Right lobe of liver (tissue), 6 donors: ENCODE data around the gene ZNRF4. TPM values are rescaled to one million over a fixed set of nuclear protein-coding genes. Genes with fewer than 3 reads are reported as not detected.

Source experiments
- ATAC-seq, 4 donors: fragments of 200-7000 bp; cut with Tn5 transposase; one replicate each; pipeline ENCODE4 v1.9.1; 2020; ENCODE audit warnings: mild to moderate bottlenecking in 4 of 4, moderate library complexity in 4 of 4
- DNase-seq, 3 donors: peaks; one replicate each; pipeline ENCODE4 v3.0.0-alpha.2; 2020
- H3K27ac ChIP-seq, 3 donors: fragments of 200-600 bp; one replicate each; pipeline ENCODE4 v1.8.0; 2022
- H3K27me3 ChIP-seq, 2 donors: fragments of 200-600 bp; one replicate each; pipeline ENCODE4 v1.8.0; 2022
- H3K36me3 ChIP-seq, 4 donors: fragments of 200-600 bp; sonication (generic) in 1 of 4; one replicate each; pipeline versions ENCODE4 v1.5.1 to v1.8.0; 2017 to 2022; ENCODE audit warnings: control low read depth in 1 of 4
- H3K4me1 ChIP-seq, 4 donors: fragments of 200-600 bp; sonication (generic) in 1 of 4; one replicate each; pipeline versions ENCODE4 v1.5.1 to v1.8.0; 2017 to 2022; ENCODE audit warnings: control low read depth in 1 of 4
- H3K4me3 ChIP-seq, 3 donors: fragments of 200-600 bp; one replicate each; pipeline ENCODE4 v1.8.0; 2022
- H3K9me3 ChIP-seq, 4 donors: fragments of 200-600 bp; sonication (generic) in 1 of 4; one replicate each; pipeline versions ENCODE4 v1.5.1 to v1.8.0; 2017 to 2022; ENCODE audit warnings: control low read depth in 1 of 4
- POLR2A ChIP-seq: fragments of 450-650 bp; IDR thresholded peaks from one replicate; pipeline ENCODE4 v1.6.1; 2017; ENCODE audit warnings: antibody characterized with exemption, mild to moderate bottlenecking
- WGBS: methylation state at CpG from one replicate; pipeline ENCODE4 v1.1.6; 2018; ENCODE audit warnings: low coverage, low lambda C conversion rate; ENCODE audit not compliant: insufficient coverage; ENCODE audit errors: missing lambda C conversion rate; 5-methylcytosine and 5-hydroxymethylcytosine counted together
- intact Hi-C, 2 donors: fragments of 100-400 bp; cut with DNase I; formaldehyde crosslinking; loops; one replicate each; pipeline versions ENCODE4 v1.11.2 to v1.14.1; 2022
- total RNA-seq, 6 experiments: library from RNA; depleted of rRNA in 2 of 6; stranded (reverse); fragments of >200 nt in 2 of 6; fragmentation: NEBNext Ultra II Directional in 3 of 6; extraction: Animal tissue kit (Norgen Biotek cat#: 25700) in 3 of 6; gene quantifications; one replicate each; pipeline versions ENCODE4 v1.1.0 to v1.2.4, GENCODE V29; 2016 to 2023
- TF ChIP-seq, protein P1 (sequence below), 4 donors: fragments of 200-600 bp in 3 of 4; fragments of 450-650 bp in 1 of 4; IDR thresholded peaks; one replicate each; pipeline versions ENCODE4 v1.5.1 to v1.8.0; 2016 to 2022; ENCODE audit warnings: antibody characterized with exemption in 4 of 4, mild to moderate bottlenecking in 2 of 4
- donor health status: DM: no; HTN: yes; CAD: no.
- donor health status: DM: no; HTN: no; CAD: no.
- donor health status: DM: no; HTN: no; CAD: no.
- donor health status: DM: no; HTN: yes; CAD: no.
- donor health status: DM: no; HTN: yes; CAD: no.

The ZNRF4 gene
- total RNA-seq, 6 experiments from 2014 or later = not detected

- ATAC-seq (no peak), DNase-seq (no peak)
- WGBS = 42% methylated on average over 1 of the region's 1 CpG
- TF ChIP-seq POLR2A = no peak
- TF ChIP-seq, protein P1, sequence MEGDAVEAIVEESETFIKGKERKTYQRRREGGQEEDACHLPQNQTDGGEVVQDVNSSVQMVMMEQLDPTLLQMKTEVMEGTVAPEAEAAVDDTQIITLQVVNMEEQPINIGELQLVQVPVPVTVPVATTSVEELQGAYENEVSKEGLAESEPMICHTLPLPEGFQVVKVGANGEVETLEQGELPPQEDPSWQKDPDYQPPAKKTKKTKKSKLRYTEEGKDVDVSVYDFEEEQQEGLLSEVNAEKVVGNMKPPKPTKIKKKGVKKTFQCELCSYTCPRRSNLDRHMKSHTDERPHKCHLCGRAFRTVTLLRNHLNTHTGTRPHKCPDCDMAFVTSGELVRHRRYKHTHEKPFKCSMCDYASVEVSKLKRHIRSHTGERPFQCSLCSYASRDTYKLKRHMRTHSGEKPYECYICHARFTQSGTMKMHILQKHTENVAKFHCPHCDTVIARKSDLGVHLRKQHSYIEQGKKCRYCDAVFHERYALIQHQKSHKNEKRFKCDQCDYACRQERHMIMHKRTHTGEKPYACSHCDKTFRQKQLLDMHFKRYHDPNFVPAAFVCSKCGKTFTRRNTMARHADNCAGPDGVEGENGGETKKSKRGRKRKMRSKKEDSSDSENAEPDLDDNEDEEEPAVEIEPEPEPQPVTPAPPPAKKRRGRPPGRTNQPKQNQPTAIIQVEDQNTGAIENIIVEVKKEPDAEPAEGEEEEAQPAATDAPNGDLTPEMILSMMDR (IDR thresholded peaks at IDR 0.05) = no peak
- no peak overlapping the region for H3K27ac ChIP-seq
- H3K27me3 ChIP-seq = no peaks in the 10 kb centered on the region
- intact Hi-C loops = no loop called here
- no peaks in the 10 kb centered on the region for H3K36me3 ChIP-seq
- no peak overlapping the region for H3K4me3 ChIP-seq
- no peaks in the 10 kb centered on the region for H3K9me3 ChIP-seq
- no peaks in the 10 kb centered on the region for H3K4me1 ChIP-seq
Measured at GRCh38 chr19:5425260-5425659, 30.0 kb upstream of the ZNRF4 start.

DNA sequence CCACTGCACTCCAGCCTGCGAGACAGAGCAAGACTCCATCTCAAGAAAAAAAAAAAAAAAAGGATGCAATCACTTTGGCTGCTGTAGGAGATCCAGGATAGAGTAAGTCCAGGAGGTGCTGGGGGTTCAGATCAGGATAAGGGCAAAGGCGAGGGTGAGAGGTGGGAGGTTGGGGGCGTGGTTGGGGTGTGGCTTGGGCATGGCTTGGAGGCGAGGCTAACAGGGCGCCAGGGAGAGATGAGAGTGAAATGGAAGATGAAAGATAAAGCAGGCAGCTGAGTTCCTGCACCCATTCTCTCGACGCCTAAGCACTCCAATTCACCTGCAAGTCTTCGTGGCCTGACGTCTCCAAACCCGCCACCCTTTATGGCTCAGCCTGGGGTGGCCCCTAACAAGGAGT, 25.0 kb upstream of the ZNRF4 start:
- Histone ChIP-seq H3K4me1 (no peaks in the 10 kb centered on the region), H3K27me3 (no peaks in the 10 kb centered on the region), H3K9me3 (no peaks in the 10 kb centered on the region), H3K4me3 (no peak overlapping the region), H3K36me3 (no peaks in the 10 kb centered on the region), H3K27ac (no peak overlapping the region)
- DNase-seq (no peak), ATAC-seq (no peak)
- intact Hi-C loops = no loop called here
- 28% methylated on average over 9 of the region's 10 CpGs for WGBS
- TF ChIP-seq POLR2A = no peak
- TF ChIP-seq, protein P1 (IDR thresholded peaks at IDR 0.05) = no peak

DNA sequence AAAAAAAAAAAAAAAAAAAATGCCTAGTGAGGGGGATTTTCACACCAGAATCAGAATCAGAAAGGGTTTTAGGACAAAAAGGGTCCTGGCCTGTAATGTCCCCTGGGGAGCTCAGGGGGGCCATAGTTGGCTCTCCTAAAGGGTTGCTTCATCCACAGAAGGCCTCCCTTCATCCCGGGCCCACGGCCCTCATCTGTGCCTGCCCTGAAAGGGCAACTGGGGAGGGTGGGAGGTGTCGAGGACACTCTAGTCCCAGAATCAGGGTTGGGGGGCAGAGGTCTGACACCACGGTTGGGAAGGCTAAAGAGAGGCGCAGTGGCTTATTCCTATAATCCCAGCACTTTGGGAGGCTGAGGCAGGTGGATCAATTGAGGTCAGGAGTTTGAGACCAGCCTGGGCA, 22.5 kb upstream of the ZNRF4 start:
- no peak overlapping the region for H3K4me3 ChIP-seq
- no peaks in the 10 kb centered on the region for H3K4me1 ChIP-seq
- no peak overlapping the region for H3K27ac ChIP-seq
- no peaks in the 10 kb centered on the region for H3K9me3 ChIP-seq
- 90% methylated on average over 2 of the region's 5 CpGs for WGBS
- DNase-seq (no peak), ATAC-seq (no peak)
- TF ChIP-seq, protein P1 (IDR thresholded peaks at IDR 0.05) = no peak
- TF ChIP-seq POLR2A = no peak
- no peaks in the 10 kb centered on the region for H3K36me3 ChIP-seq
- intact Hi-C loops = no loop called here
- H3K27me3 ChIP-seq = no peaks in the 10 kb centered on the region

- H3K4me3 ChIP-seq = no peak overlapping the region
- H3K27ac ChIP-seq = no peak overlapping the region
- DNase-seq (no peak), ATAC-seq (no peak)
- intact Hi-C loops = no loop called here
- H3K9me3 ChIP-seq = no peaks in the 10 kb centered on the region
- TF ChIP-seq POLR2A = no peak
- no peaks in the 10 kb centered on the region for H3K27me3 ChIP-seq
- WGBS = 30% methylated on average over 6 of the region's 6 CpGs
- H3K4me1 ChIP-seq = no peaks in the 10 kb centered on the region
- H3K36me3 ChIP-seq = no peaks in the 10 kb centered on the region
Measured at GRCh38 chr19:5434351-5434917, 20.8 kb upstream of the ZNRF4 start.

DNA sequence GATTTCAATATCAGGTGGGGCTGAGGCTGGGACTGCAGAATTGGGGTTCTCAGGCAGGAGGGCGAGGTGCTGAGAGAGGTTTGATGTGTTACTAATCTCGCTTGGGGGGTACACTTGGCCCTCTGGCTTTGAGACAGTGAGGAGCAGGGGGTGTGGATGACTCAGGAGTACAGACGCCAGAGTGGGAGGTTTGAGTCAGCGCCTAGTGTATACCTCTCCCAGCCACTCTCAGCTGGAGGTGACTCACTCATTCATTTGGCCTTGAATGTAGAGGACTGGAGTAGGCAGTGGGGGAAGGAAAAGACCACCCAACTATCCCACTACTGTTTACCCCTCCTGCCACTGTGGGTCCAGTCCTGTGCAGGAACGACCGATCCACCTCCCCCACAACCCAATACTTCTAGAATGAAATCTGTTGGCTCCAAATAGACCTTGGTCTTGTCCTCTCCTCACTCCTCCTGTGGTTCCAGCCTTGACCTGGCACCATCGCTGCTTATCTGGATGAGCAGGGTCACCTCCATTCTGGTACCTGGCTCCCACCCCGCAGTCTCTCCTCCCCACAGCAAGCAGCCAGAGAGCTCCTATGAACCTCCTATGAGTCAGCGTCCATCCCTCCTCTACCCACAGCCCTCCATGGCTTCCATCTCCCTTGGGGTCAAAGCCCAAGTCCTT, 20.1 kb upstream of the ZNRF4 start:
- Histone ChIP-seq H3K9me3 (no peaks in the 10 kb centered on the region), H3K4me1 (no peaks in the 10 kb centered on the region), H3K27me3 (no peaks in the 10 kb centered on the region), H3K36me3 (no peaks in the 10 kb centered on the region), H3K27ac (no peak overlapping the region), H3K4me3 (no peak overlapping the region)
- ATAC-seq = no peak
- TF ChIP-seq, protein P1 (IDR thresholded peaks at IDR 0.05) = no peak
- no peak for TF ChIP-seq POLR2A
- WGBS = 80% methylated on average over 5 of the region's 9 CpGs
- no peak for DNase-seq
- intact Hi-C loops = no loop called here
